ENCODE data around the gene MAPK1. TPM values are rescaled to one million over a fixed set of nuclear protein-coding genes. Genes with fewer than 3 reads are reported as not detected.
A peak's percentile ranks its signal among the peaks of the same experiment; 100 is the strongest.

The MAPK1 gene
- polyA plus RNA-seq, 1 experiment: 154 TPM

- Histone ChIP-seq H3K9me3 (ENCODE audit: control insufficient read depth, insufficient read depth, low read length) (no peaks in the 10 kb centered on the region), H3K4me3 (ENCODE audit: low read depth, low read length) (no peak overlapping the region), H3K27me3 (ENCODE audit: control insufficient read depth, insufficient read depth, low read length) (no peaks in the 10 kb centered on the region), H3K27ac (ENCODE audit: low read depth, low read length) (no peak overlapping the region)
- CTCF ChIA-PET: no interaction called here
- POLR2A ChIA-PET: interaction anchor here (0.6 kb wide), 1 partner anchor 14 kb away, joined by 5 read pairs; no protein-coding TSS in a partner anchor
- no peak for DNase-seq (ENCODE audit: low read depth, low spot score)
- TF ChIP-seq CTCF (IDR thresholded peaks at IDR 0.05; ENCODE audit: low read depth, low read length): no peak
Measured at GRCh38 chr22:21758091-21758864, 109.2 kb downstream of the MAPK1 start.

- POLR2A ChIA-PET: no interaction called here
- H3K9me3 ChIP-seq (ENCODE audit: control insufficient read depth, insufficient read depth, low read length): no peaks in the 10 kb centered on the region
- no peak overlapping the region for H3K4me3 ChIP-seq (ENCODE audit: low read depth, low read length)
- H3K27ac ChIP-seq (ENCODE audit: low read depth, low read length): peak overlapping the region; percentile 57
- CTCF ChIA-PET: no interaction called here
- peak; percentile 42 for DNase-seq (ENCODE audit: low read depth, low spot score)
- TF ChIP-seq CTCF (IDR thresholded peaks at IDR 0.05; ENCODE audit: low read depth, low read length): no peak
- H3K27me3 ChIP-seq (ENCODE audit: control insufficient read depth, insufficient read depth, low read length): no peaks in the 10 kb centered on the region
Measured at GRCh38 chr22:21755851-21756284, 111.6 kb downstream of the MAPK1 start.

GRCh38 chr22:21754523-21754922 is 112.9 kb downstream of the MAPK1 start:
- ChIA-PET POLR2A (interaction anchor here (1.2 to 1.4 kb wide), 2 partner anchors 11 to 19 kb away, joined by 5 to 11 read pairs; partner anchors contain the start of gene YPEL1), CTCF (no interaction called here)
- DNase-seq (ENCODE audit: low read depth, low spot score): no peak
- H3K27me3 ChIP-seq (ENCODE audit: control insufficient read depth, insufficient read depth, low read length): no peaks in the 10 kb centered on the region
- no peak overlapping the region for H3K4me3 ChIP-seq (ENCODE audit: low read depth, low read length)
- H3K9me3 ChIP-seq (ENCODE audit: control insufficient read depth, insufficient read depth, low read length): no peaks in the 10 kb centered on the region
- peak overlapping the region; percentile 21 for H3K27ac ChIP-seq (ENCODE audit: low read depth, low read length)
- no peak for TF ChIP-seq CTCF (IDR thresholded peaks at IDR 0.05; ENCODE audit: low read depth, low read length)

- Histone ChIP-seq H3K27me3 (ENCODE audit: control insufficient read depth, insufficient read depth, low read length) (no peaks in the 10 kb centered on the region), H3K9me3 (ENCODE audit: control insufficient read depth, insufficient read depth, low read length) (no peaks in the 10 kb centered on the region), H3K27ac (ENCODE audit: low read depth, low read length) (no peak overlapping the region), H3K4me3 (ENCODE audit: low read depth, low read length) (no peak overlapping the region)
- ChIA-PET CTCF (no interaction called here), POLR2A (interaction anchor here (1.2 to 1.4 kb wide), 2 partner anchors 10 to 18 kb away, joined by 5 to 11 read pairs; partner anchors contain the start of gene YPEL1)
- TF ChIP-seq CTCF (IDR thresholded peaks at IDR 0.05; ENCODE audit: low read depth, low read length): no peak
- no peak for DNase-seq (ENCODE audit: low read depth, low spot score)
Measured at GRCh38 chr22:21753374-21754111, 113.9 kb downstream of the MAPK1 start.

- no peak for DNase-seq (ENCODE audit: low read depth, low spot score)
- no peak for TF ChIP-seq CTCF (IDR thresholded peaks at IDR 0.05; ENCODE audit: low read depth, low read length)
- POLR2A ChIA-PET: no interaction called here
- H3K9me3 ChIP-seq (ENCODE audit: control insufficient read depth, insufficient read depth, low read length): no peaks in the 10 kb centered on the region
- no peaks in the 10 kb centered on the region for H3K27me3 ChIP-seq (ENCODE audit: control insufficient read depth, insufficient read depth, low read length)
- no peak overlapping the region for H3K4me3 ChIP-seq (ENCODE audit: low read depth, low read length)
- CTCF ChIA-PET: no interaction called here
- H3K27ac ChIP-seq (ENCODE audit: low read depth, low read length): no peak overlapping the region
Measured at GRCh38 chr22:21752276-21752675, 115.2 kb downstream of the MAPK1 start.

All from AG04450 (cell line).